GM12878 (cell line): ENCODE data around the gene C1QTNF1. TPM values are rescaled to one million over a fixed set of nuclear protein-coding genes. Genes with fewer than 3 reads are reported as not detected.

Experiments used
- CBX5 ChIP-seq: sonication (generic); IDR thresholded peaks from 2 replicates; pipeline ENCODE4 v1.6.1; 2016; ENCODE audit warnings: low read depth, moderate library complexity, mild to moderate bottlenecking, inconsistent platforms
- ESRRA ChIP-seq: IDR thresholded peaks from 2 replicates; pipeline ENCODE4 v1.6.1; 2012; ENCODE audit warnings: mild to moderate bottlenecking, low read length, improper control_type of control experiment
- KAT2A ChIP-seq: conservative IDR thresholded peaks from 2 replicates; pipeline ENCODE4 v1.6.1; 2011; ENCODE audit warnings: low read depth, low read length; ENCODE audit not compliant: control insufficient read depth
- MEF2A ChIP-seq: IDR thresholded peaks from 2 replicates; pipeline ENCODE4 v1.6.1; 2011; ENCODE audit warnings: low read depth, mild to moderate bottlenecking, low read length, moderate library complexity; ENCODE audit not compliant: insufficient read depth
- NFYA ChIP-seq: IDR thresholded peaks from 2 replicates; pipeline ENCODE4 v1.6.1; 2011; ENCODE audit warnings: low read depth, mild to moderate bottlenecking, low read length, improper control_type of control experiment, borderline replicate concordance
- PAX8 ChIP-seq: fragments of 450-650 bp; IDR thresholded peaks from 2 replicates; pipeline ENCODE4 v1.6.1; 2017; ENCODE audit warnings: mild to moderate bottlenecking, moderate library complexity
- SIN3A ChIP-seq: IDR thresholded peaks from 2 replicates; pipeline ENCODE4 v1.6.1; 2012; ENCODE audit warnings: low read depth, low read length, improper control_type of control experiment
- SMC3 ChIP-seq: IDR thresholded peaks from 2 replicates; pipeline ENCODE4 v1.6.1; 2011; ENCODE audit warnings: low read length, improper control_type of control experiment, borderline replicate concordance
- SPI1 ChIP-seq: IDR thresholded peaks from 2 replicates; pipeline ENCODE4 v1.6.1; 2011; ENCODE audit warnings: low read depth, mild to moderate bottlenecking, low read length, moderate library complexity, borderline replicate concordance; ENCODE audit not compliant: insufficient read depth
- ZNF622 ChIP-seq: fragments of 450-650 bp; IDR thresholded peaks from 2 replicates; pipeline ENCODE4 v1.6.1; 2017; ENCODE audit warnings: mild to moderate bottlenecking, inconsistent platforms
- polyA plus RNA-seq, 11 experiments: library from polyadenylated mRNA; depleted of rRNA in 4 of 11; unstranded in 6 of 11; stranded (reverse) in 5 of 11; fragments of >200 nt; fragmentation: Nextera tagmentation in 4 of 11; fragmentation: Illumina TruSeq in 1 of 11; extraction: Ambion mirVana in 4 of 11; extraction: Trizol in 1 of 11; gene quantifications; 1 replicate in 1 of 11; 2 replicates in 10 of 11; pipeline versions ENCODE4 v1.2.1 to v1.2.3, GENCODE V29; 2011 to 2016; ENCODE audit warnings: inconsistent platforms in 2 of 11, missing spikeins in 2 of 11, low read depth in 1 of 11
- total RNA-seq, 4 experiments: library from RNA; depleted of rRNA in 3 of 4; stranded (reverse); fragments of >200 nt in 3 of 4; fragmentation: Illumina TruSeq in 1 of 4; extraction: Trizol in 1 of 4; gene quantifications; 2 replicates each; pipeline versions ENCODE4 v1.2.1 to v1.2.3, GENCODE V29; 2013 to 2021
- TF ChIP-seq, protein P1 (sequence below): IDR thresholded peaks from 2 replicates; pipeline ENCODE4 v1.6.1; 2012; ENCODE audit warnings: low read depth, low read length, improper control_type of control experiment
- TF ChIP-seq, protein P2 (sequence below), 3 experiments: IDR thresholded peaks in 2 of 3; conservative IDR thresholded peaks in 1 of 3; 2 replicates each; pipeline ENCODE4 v1.5.1; 2011; ENCODE audit warnings: low read depth in 3 of 3, low read length in 3 of 3, mild to moderate bottlenecking in 3 of 3, control low read depth in 2 of 3, moderate library complexity in 2 of 3, inconsistent platforms in 1 of 3, mixed read lengths in 1 of 3; ENCODE audit not compliant: control insufficient read depth in 2 of 3, insufficient read depth in 1 of 3; ENCODE audit errors: extremely low read depth in 1 of 3
- TF ChIP-seq, protein P3 (sequence below): IDR thresholded peaks from 2 replicates; pipeline ENCODE4 v1.6.1; 2011; ENCODE audit warnings: low read depth, mild to moderate bottlenecking, low read length, moderate library complexity, borderline replicate concordance; ENCODE audit errors: extremely low read depth
- TF ChIP-seq, protein P4 (sequence below): IDR thresholded peaks from 2 replicates; pipeline ENCODE4 v1.6.1; 2011; ENCODE audit warnings: borderline replicate concordance, low read depth, mild to moderate bottlenecking, moderate library complexity, low read length; ENCODE audit not compliant: insufficient read depth, poor library complexity, severe bottlenecking
- TF ChIP-seq, protein P5 (sequence below): fragments of 450-650 bp; IDR thresholded peaks from 2 replicates; pipeline ENCODE4 v1.6.1; 2018; ENCODE audit warnings: borderline replicate concordance, mild to moderate bottlenecking; ENCODE audit not compliant: partially characterized antibody
- TF ChIP-seq, protein P6 (sequence below): fragments of 450-650 bp; IDR thresholded peaks from 2 replicates; pipeline ENCODE4 v1.6.1; 2017; ENCODE audit warnings: mild to moderate bottlenecking, low read depth, inconsistent platforms; ENCODE audit not compliant: poor library complexity, severe bottlenecking

Gene C1QTNF1
- total and polyA plus RNA-seq, 10 of the 15 experiments (the other 5 are each of a cell fraction or from before 2014, with no cell fraction given) = 0.05 to 1.1 (median 0.15) TPM; not detected in 4

DNA sequence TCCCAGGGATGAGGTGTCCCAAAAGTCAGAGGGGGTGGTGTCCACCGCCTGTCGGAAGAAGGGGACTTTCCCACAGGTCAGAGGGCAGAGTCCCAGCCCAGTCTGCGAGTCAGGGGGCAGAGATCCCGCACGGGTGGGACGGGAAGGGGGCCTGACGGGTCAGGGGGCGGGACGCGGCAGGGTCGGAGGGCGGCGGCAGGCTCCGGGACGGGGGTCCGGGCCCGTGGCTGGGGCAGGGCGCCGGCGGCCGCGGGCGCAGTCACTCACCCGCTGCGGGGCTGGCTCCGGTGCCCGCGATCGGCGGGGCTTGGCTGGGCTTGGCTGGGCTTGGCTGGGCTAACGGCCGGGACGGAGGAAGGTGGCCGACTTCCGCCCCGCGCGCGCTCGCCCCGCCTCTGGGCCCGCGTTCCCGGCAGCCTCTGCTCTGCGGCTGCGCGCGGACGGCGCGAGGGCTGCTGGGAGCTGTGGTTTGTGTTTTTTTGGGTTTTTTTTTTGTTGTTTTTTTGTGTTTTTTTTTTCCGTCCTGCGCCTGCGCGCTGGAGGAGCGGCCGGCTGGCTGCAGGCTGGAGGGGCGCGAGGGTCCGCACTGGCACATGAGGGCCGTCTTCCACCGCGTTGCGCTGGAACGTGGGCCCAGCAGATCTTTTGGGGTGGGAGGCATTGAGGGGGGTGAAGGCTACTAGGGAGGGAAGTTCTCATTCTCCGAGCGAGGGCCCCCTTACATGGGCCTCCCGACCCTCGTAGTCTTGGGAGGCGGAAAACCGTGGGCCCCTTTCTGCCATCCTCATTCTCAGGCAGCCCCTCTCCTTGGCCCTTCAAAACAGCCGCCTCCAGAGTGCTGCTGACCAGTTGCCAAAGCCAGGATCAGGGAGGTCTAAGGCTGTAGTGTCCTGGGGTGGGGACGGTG is 14.3 kb upstream of the C1QTNF1 start, which contains the start of gene CANT1 (continued):
- TF ChIP-seq KAT2A (no peak), MEF2A (no peak), SPI1 (peak; percentile 48; the same call in 1 of the 2 replicates), ZNF622 (no peak), NFYA (no peak), CBX5 (no peak), SMC3 (no peak), SIN3A (no peak), PAX8 (no peak), ESRRA (no peak)
- TF ChIP-seq, protein P1, sequence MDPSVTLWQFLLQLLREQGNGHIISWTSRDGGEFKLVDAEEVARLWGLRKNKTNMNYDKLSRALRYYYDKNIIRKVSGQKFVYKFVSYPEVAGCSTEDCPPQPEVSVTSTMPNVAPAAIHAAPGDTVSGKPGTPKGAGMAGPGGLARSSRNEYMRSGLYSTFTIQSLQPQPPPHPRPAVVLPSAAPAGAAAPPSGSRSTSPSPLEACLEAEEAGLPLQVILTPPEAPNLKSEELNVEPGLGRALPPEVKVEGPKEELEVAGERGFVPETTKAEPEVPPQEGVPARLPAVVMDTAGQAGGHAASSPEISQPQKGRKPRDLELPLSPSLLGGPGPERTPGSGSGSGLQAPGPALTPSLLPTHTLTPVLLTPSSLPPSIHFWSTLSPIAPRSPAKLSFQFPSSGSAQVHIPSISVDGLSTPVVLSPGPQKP = peak; percentile 47; the same call in 1 of the 2 replicates
- TF ChIP-seq, protein P2, sequence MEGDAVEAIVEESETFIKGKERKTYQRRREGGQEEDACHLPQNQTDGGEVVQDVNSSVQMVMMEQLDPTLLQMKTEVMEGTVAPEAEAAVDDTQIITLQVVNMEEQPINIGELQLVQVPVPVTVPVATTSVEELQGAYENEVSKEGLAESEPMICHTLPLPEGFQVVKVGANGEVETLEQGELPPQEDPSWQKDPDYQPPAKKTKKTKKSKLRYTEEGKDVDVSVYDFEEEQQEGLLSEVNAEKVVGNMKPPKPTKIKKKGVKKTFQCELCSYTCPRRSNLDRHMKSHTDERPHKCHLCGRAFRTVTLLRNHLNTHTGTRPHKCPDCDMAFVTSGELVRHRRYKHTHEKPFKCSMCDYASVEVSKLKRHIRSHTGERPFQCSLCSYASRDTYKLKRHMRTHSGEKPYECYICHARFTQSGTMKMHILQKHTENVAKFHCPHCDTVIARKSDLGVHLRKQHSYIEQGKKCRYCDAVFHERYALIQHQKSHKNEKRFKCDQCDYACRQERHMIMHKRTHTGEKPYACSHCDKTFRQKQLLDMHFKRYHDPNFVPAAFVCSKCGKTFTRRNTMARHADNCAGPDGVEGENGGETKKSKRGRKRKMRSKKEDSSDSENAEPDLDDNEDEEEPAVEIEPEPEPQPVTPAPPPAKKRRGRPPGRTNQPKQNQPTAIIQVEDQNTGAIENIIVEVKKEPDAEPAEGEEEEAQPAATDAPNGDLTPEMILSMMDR (IDR thresholded peaks at IDR 0.05 in 2 of 3, conservative IDR thresholded peaks at IDR 0.05 in 1 of 3; ENCODE audit: control insufficient read depth in 2 of 3, extremely low read depth in 1 of 3, insufficient read depth in 1 of 3, low read depth in 3 of 3, low read length in 3 of 3) = no peak
- TF ChIP-seq, protein P3, sequence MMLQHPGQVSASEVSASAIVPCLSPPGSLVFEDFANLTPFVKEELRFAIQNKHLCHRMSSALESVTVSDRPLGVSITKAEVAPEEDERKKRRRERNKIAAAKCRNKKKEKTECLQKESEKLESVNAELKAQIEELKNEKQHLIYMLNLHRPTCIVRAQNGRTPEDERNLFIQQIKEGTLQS = no peak
- TF ChIP-seq, protein P4, sequence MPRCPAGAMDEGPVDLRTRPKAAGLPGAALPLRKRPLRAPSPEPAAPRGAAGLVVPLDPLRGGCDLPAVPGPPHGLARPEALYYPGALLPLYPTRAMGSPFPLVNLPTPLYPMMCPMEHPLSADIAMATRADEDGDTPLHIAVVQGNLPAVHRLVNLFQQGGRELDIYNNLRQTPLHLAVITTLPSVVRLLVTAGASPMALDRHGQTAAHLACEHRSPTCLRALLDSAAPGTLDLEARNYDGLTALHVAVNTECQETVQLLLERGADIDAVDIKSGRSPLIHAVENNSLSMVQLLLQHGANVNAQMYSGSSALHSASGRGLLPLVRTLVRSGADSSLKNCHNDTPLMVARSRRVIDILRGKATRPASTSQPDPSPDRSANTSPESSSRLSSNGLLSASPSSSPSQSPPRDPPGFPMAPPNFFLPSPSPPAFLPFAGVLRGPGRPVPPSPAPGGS = no peak
- TF ChIP-seq, protein P5, sequence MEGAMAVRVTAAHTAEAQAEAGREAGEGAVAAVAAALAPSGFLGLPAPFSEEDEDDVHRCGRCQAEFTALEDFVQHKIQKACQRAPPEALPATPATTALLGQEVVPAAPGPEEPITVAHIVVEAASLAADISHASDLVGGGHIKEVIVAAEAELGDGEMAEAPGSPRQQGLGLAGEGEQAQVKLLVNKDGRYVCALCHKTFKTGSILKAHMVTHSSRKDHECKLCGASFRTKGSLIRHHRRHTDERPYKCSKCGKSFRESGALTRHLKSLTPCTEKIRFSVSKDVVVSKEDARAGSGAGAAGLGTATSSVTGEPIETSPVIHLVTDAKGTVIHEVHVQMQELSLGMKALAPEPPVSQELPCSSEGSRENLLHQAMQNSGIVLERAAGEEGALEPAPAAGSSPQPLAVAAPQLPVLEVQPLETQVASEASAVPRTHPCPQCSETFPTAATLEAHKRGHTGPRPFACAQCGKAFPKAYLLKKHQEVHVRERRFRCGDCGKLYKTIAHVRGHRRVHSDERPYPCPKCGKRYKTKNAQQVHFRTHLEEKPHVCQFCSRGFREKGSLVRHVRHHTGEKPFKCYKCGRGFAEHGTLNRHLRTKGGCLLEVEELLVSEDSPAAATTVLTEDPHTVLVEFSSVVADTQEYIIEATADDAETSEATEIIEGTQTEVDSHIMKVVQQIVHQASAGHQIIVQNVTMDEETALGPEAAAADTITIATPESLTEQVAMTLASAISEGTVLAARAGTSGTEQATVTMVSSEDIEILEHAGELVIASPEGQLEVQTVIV = peak; percentile 11
- TF ChIP-seq, protein P6, sequence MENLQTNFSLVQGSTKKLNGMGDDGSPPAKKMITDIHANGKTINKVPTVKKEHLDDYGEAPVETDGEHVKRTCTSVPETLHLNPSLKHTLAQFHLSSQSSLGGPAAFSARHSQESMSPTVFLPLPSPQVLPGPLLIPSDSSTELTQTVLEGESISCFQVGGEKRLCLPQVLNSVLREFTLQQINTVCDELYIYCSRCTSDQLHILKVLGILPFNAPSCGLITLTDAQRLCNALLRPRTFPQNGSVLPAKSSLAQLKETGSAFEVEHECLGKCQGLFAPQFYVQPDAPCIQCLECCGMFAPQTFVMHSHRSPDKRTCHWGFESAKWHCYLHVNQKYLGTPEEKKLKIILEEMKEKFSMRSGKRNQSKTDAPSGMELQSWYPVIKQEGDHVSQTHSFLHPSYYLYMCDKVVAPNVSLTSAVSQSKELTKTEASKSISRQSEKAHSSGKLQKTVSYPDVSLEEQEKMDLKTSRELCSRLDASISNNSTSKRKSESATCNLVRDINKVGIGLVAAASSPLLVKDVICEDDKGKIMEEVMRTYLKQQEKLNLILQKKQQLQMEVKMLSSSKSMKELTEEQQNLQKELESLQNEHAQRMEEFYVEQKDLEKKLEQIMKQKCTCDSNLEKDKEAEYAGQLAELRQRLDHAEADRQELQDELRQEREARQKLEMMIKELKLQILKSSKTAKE = no peak
